DMS 273 (cell line): Measurements from ENCODE around the gene GTSE1.
"Not testable (repeated sequence)": the region's sequence is repeated elsewhere in the genome, so short reads cannot be mapped to it uniquely, and the experiment has no call there.

Experiments used
- DNase-seq: peaks from one replicate; lab custom pipeline; 2025; ENCODE audit not compliant: unreplicated experiment; lab: John Stamatoyannopoulos, UW

GTSE1 gene, protein sequence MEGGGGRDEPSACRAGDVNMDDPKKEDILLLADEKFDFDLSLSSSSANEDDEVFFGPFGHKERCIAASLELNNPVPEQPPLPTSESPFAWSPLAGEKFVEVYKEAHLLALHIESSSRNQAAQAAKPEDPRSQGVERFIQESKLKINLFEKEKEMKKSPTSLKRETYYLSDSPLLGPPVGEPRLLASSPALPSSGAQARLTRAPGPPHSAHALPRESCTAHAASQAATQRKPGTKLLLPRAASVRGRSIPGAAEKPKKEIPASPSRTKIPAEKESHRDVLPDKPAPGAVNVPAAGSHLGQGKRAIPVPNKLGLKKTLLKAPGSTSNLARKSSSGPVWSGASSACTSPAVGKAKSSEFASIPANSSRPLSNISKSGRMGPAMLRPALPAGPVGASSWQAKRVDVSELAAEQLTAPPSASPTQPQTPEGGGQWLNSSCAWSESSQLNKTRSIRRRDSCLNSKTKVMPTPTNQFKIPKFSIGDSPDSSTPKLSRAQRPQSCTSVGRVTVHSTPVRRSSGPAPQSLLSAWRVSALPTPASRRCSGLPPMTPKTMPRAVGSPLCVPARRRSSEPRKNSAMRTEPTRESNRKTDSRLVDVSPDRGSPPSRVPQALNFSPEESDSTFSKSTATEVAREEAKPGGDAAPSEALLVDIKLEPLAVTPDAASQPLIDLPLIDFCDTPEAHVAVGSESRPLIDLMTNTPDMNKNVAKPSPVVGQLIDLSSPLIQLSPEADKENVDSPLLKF

GRCh38 chr22:46296257-46297150 is at the start of gene GTSE1:
GTSE1 (plus strand) TSS chr22:46296870; CDS start chr22:46297401, 531 bp downstream.
- peak; percentile 98 for DNase-seq

GRCh38 chr22:46247443-46247975 is 49.2 kb upstream of the GTSE1 start:
- no peak for DNase-seq

DNA sequence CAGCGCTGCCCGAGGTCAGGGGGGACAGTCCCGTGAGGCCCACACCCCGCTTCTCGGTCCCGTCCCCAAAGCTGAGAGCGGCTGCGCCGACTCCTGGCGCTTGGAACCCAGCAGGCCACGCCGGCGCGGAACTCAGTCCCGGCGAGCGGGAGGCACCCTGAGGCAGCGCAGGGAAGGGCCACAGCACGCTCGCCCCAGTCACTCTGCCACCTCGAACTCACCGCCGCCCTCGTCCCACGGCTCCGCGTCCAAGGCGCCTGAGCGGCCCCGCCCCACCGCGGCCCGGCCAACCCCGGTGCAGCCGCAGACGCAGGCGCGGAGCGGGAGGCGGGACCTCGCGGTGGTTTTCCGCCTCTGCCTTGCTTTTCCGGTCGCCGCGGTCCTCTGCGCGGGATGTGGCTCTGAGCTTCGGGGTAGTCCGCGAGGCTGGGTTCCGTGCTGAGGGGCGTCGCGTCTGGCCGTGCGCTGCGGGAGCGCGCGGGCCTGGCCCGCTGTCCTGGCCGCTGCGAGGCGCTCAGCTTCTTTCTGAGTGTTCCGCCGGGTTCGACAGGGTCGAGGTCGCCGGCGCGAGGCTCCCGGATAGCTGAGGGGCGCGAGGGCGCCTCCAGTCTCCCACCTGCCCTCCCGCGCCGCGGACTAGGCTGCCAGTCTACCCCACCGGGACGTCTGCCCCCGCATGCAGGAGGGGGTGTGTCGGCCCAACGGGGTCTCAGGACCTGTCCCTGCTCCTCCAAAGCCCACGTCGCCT is 46.5 kb upstream of the GTSE1 start, which contains the start of gene CDPF1:
CDPF1 (minus strand) TSS at position 259 of the 748 bp plus-strand sequence. CDS start 2,009 bp downstream, outside the sequence.
- peak; percentile 89 for DNase-seq

GRCh38 chr22:46250783-46251125 is 45.9 kb upstream of the GTSE1 start:
- DNase-seq: no peak

GRCh38 chr22:46251266-46251665 is 45.4 kb upstream of the GTSE1 start:
- DNase-seq: no peak

- DNase-seq: no peak
Measured at GRCh38 chr22:46251816-46252380, 44.8 kb upstream of the GTSE1 start.

GRCh38 chr22:46256358-46256958 is 40.2 kb upstream of the GTSE1 start:
- DNase-seq: no peak

DNA sequence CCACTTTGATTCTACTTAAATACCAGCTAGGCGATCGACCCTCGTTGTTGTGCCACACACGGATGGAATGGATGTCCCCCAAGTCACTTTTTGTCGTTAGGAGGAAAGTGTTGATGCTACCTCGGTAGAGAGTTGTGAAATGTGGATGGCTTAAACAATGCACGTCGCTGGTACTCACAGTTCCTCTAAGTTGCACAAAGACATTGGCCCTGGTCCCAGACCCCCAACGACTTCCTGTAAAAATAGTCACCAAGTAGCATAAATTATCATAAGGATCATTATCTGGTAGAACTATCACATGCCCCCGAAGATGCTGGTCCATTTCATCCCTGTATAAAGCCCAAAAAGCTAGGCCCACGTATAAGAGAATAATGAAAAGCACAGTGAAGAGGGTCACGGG is 37.3 kb upstream of the GTSE1 start:
- no peak for DNase-seq

DNA sequence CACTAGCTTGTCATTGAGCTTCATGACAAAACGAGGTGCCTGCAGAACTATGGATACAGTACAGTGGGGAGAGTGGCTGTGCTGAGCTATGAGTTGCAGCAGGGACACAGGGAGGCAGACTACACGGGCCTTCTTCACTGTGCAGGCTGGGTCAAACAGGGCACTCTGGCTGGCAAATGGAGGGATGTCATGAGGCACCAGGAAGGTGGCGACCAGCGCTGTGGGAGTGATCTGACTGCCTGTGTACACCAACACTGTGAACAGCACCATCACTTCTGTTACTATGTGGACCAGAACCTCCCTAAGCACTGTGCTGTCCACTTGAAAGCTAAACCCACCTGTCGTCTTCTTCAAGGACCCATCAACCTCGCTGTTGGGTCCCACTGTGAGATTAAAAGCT is 36.6 kb upstream of the GTSE1 start:
- no peak for DNase-seq

DNA sequence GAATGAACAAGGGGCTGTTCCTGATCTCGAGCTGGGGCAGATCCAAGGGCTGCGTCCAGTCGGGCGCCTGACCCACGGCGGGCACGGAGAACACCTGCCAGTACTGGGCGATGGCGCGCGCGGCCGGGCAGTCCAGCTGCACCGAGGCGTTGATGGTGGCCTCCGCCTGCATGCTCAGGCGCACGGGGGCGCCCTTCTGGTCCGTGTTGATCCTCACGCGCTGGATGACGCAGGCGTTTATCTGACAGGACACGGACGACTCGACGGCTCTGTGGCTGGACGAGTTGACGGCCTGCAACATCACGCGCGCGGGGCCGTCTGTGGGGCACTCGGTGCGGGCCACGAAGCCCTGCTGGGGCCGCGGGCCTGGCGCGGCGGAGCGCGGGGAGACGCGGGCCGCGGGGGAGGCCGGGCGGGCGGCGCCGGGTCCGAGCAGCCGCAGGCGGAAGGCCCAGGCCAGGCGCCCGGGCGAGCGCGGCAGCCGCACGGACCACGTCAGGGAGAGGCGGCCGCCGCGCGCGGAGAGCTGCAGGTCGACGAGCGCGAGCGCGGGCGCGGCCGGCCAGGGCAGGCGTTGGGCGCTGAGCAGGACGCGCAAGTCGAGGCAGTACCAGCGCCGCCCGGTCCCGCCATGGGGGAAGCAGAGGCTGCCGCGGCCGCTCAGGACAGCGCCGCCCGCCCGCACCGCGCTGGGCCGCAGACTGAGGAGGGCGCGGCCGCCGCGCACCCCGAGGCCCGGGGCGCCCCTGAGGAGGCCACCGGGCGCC is 34.0 kb upstream of the GTSE1 start:
- DNase-seq: peak; percentile 56

DNA sequence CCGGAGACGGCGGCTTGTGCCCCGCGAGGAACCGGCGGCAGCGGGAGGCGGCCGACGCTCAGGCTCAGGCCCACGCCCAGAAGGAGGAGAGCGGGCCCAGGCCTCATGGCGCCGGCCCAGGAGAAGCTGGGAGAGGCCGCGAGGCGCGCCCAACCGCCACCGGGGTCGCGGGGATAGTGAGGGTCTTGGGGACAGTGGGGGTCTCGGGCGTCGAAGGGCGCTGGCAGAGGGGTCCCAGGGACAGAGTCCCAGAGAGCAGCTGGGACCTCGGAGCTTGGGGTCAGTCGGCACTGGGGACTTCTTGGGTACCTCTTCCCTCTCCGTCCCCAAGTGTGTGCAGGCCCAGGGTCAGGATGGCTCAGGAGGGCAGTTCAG is 33.5 kb upstream of the GTSE1 start, which contains the start of gene PKDREJ:
PKDREJ (minus strand) TSS at position 128 of the 375 bp plus-strand sequence; CDS start at position 107, 21 bp downstream.
- no peak for DNase-seq

- DNase-seq: not testable (repeated sequence)
Measured at GRCh38 chr22:46264520-46264919, 32.1 kb upstream of the GTSE1 start.

GRCh38 chr22:46265627-46266026 is 31.0 kb upstream of the GTSE1 start:
- not testable (repeated sequence) for DNase-seq

- peak; percentile 82 for DNase-seq
Measured at GRCh38 chr22:46267431-46268279, 29.0 kb upstream of the GTSE1 start, which contains the start of gene TTC38. TTC38 (plus strand) TSS chr22:46268008; CDS start chr22:46268040, 32 bp downstream.

DNA sequence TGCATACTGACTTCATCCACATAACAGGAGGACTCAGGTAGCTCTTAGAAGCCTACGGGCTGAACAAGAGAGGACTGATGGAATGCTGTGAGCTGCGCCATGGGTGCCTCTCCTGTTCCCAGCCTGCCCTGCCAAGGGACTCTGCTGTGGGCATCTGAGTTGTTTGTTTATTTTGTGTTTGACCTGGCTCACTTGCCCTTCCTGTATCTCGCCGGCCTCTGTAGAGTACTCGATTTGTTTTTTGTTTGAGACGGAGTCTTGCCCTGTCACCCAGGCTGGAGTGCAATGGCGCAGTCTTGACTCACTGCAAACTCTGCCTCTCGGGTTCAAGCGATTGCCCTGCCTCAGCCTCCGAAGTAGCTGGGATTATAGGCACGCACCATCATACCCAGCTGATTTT is 27.1 kb upstream of the GTSE1 start:
- no peak for DNase-seq

DNA sequence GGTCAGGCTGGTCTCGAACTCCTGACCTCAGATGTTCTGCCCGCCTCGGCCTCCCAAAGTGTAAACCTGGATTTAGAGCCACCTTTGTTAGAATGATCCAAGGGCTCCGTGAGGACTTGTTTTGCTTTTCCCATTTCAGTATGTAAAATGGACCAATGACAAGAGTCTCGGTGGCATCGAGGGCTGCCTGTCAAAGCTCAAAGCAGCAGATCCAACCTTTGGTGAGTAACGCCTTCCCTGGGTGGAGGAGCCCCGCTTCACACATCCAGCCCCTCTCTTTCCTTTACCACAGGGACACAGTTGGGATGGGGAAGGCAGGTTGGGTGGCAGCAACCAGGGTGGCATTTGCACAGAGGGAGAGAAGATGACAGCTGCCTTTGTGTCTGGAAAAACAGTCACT is 24.5 kb upstream of the GTSE1 start:
- DNase-seq: no peak

GRCh38 chr22:46272762-46273431 is 23.8 kb upstream of the GTSE1 start:
- DNase-seq: no peak
